Cardiac septum (tissue), 1 donor: Measurements from ENCODE around the gene GPSM1. TPM values are rescaled to one million over a fixed set of nuclear protein-coding genes. Genes with fewer than 3 reads are reported as not detected.

Experiments
- DNase-seq: peaks from one replicate; pipeline ENCODE4 v3.0.0-alpha.2; 2020; ENCODE audit warnings: low spot score
- intact Hi-C: fragments of 100-400 bp; cut with DNase I; formaldehyde crosslinking; loops from one replicate; pipeline ENCODE4 v1.14.0; 2022
- total RNA-seq: library from RNA; stranded (reverse); fragmentation: NEBNext Ultra II Directional; extraction: Animal tissue kit (Norgen Biotek cat#: 25700); gene quantifications from one replicate; pipeline ENCODE4 v1.2.1, GENCODE V29; 2021
- donor health status: DM: no; HTN: no; CAD: no.

The GPSM1 gene
- total RNA-seq, 1 donor from 2014 or later = 35.1 TPM

- DNase-seq = no peak
- intact Hi-C loops = no loop called here
These were observed 51.0 kb downstream of the GPSM1 start for GRCh38 chr9:136378170-136379002.

- intact Hi-C loops = no loop called here
- DNase-seq = no peak
These were observed 51.6 kb downstream of the GPSM1 start for GRCh38 chr9:136379003-136379287.

GRCh38 chr9:136379401-136379800 is 52.1 kb downstream of the GPSM1 start:
- intact Hi-C loops = no loop called here
- no peak for DNase-seq

GRCh38 chr9:136379891-136380290 is 52.6 kb downstream of the GPSM1 start:
- intact Hi-C loops = no loop called here
- DNase-seq = no peak

GRCh38 chr9:136380381-136380780 is 53.0 kb downstream of the GPSM1 start:
- intact Hi-C loops = no loop called here
- no peak for DNase-seq

- intact Hi-C loops = no loop called here
- DNase-seq = no peak
These were observed 54.0 kb downstream of the GPSM1 start for GRCh38 chr9:136381311-136381710.

DNA sequence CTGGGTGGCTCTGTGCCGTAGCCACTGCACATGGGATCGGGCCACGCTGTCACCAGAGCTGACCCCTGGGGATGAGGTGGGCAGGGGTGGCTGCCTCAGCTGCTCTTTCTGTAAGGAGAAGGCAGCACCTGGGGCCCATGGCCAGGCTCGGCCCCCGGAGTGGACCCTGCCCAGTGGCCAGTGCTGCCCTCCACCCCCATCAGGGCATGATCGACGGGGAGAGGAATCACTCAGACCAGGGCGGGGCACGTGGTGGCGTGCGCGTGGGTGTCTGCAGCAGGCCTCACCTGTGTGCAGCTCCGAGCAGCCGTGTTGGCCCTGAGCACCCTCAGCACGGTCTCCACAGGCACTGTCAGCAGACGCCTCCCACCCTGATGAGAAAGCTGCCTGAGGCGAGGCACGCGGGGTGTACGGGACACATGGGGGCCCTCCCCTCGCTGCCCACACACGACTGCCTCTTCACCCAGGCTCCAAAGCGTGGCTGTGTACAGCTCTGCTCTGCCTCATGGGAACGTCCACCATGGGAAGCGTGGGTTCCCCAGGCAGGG is 54.7 kb downstream of the GPSM1 start:
- no peak for DNase-seq
- intact Hi-C loops = no loop called here

DNA sequence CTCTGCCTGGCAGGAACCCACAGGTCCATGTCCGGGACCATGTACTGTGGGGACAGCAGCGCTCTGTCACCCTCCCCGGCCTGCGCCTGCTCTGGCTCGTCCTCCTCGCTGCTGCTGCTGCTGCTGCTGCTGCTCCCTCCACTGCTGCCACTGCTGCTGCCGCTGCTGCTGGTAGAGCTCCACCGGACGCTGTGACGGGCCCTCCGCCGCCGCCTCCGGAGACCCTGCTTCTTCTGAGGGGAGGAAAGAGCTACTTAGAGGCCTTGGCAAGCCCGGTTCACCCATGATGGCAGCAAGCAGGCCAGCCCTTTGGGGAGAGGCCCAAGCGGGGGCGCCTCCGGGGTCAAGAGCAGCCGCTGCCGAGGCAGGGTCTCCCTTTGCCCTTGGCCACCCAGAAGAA is 56.1 kb downstream of the GPSM1 start:
- intact Hi-C loops = no loop called here
- DNase-seq = no peak

GRCh38 chr9:136385015-136385414 is 57.7 kb downstream of the GPSM1 start:
- DNase-seq = no peak
- intact Hi-C loops = no loop called here

DNA sequence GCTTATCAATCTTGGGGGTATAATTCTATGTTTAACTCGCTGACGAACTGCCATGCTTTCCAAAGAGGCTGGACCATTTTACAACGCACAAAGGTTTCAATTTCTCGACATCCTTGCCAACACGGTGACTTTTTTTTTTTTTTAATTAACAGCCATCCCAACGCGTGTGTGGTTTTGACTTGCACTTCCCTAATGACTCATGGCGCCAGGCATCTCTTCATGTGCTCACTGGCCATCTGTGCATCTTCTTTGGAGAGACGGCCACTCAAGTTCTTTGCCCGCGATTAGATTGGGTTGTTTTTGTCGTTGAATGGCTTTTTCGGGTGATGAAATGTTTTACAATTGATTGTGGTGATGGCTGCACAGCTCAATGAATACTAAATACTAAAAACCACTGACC is 58.7 kb downstream of the GPSM1 start:
- no peak for DNase-seq
- intact Hi-C loops = no loop called here

DNA sequence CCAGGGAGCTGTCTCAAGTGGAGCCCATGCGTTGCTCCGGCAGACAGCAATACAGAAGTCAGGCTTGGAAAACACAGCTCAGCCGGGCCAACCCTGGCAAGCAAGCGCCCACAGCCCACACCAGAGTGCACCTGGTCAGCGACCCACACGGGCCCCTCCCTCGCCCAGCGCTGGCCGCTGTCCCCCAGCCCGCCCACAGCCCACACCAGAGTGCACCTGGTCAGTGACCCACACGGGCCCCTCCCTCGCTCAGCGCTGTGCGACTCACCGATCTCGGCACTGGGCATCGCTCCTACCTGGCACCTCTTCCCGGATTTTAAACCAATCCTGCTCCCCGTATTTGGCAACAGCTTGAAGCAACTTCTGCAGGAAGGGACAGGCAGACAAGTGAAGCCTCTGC is 59.9 kb downstream of the GPSM1 start:
- no peak for DNase-seq
- intact Hi-C loops = no loop called here

DNA sequence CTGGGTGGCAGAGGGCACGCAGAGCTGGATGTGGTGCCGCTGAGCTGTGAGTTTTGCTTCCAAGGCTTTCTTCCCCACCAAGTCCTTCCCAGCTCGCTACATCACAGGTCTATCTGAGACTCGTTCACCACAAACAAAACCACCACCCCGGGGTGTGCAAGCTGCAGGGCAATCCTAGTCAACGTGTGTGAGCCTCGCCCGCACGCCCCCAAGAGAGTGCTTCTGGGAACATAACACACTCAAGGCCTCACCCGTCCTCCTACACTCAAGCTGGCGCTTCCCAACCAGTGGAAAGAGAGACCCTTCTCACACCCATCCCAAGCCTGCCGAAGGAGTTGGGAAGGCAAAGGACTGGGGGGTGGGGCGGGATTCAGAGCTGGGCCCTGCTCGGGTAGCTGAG is 62.1 kb downstream of the GPSM1 start:
- intact Hi-C loops = no loop called here
- DNase-seq = no peak

DNA sequence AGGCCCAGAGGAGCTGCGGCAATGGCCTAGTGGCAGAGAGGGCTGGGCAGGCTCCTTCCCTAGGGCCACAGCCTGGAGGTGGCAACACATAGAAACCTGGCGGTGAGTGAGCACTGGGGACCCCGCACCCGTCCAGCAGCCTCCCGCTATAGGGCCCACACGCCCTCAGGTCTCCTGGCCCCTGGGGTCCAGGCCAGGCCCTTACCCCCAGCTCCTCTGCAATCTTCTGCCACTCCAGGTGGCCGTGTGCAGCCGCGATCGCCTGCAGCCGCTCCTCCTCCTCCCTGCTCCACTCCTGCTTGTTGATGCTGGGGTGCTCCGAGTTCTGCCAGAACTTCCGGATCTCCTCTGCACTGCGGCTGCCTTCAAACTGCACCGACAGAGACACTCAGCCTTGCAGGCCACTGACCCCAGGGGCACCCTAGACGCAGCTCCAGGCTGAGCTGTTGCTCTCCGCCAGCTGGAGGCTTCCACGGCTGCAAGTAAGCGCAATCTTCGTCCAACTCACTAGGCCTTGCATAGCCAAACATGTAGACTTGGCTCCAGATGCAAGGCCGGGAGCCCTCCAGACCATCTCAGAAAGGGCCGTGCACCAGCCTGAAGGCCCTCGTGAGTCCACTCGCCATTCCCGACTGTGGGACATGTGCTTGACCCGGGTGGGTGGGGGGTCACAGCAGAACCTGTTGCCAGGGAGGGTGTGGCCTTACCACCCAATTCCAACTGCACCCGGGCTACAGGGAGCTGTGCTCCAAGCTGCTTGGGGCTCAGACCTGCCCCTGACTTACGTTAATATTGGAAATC is 64.6 kb downstream of the GPSM1 start:
- intact Hi-C loops = no loop called here
- no peak for DNase-seq

GRCh38 chr9:136392538-136393449 is 65.5 kb downstream of the GPSM1 start:
- DNase-seq = no peak
- intact Hi-C loops = no loop called here

DNA sequence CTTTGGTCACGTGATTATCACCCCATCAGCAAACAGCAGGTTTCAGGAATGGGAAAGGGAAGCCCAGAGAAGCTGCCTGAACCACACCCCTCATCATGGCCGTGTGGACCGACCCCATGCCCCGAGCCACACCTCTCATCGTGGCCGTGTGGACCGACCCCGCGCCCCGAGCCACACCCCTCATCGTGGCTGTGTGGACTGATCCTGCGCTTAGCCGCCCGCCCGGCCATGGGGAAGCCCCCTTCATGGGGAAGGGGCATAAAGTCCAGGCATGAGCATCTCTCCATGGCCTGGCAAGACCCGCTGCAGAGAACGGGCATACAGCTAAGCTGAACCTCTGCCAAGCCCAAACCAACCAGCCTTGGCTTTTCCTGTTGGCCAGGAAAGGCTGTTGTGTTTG is 66.2 kb downstream of the GPSM1 start:
- intact Hi-C loops = no loop called here
- no peak for DNase-seq

DNA sequence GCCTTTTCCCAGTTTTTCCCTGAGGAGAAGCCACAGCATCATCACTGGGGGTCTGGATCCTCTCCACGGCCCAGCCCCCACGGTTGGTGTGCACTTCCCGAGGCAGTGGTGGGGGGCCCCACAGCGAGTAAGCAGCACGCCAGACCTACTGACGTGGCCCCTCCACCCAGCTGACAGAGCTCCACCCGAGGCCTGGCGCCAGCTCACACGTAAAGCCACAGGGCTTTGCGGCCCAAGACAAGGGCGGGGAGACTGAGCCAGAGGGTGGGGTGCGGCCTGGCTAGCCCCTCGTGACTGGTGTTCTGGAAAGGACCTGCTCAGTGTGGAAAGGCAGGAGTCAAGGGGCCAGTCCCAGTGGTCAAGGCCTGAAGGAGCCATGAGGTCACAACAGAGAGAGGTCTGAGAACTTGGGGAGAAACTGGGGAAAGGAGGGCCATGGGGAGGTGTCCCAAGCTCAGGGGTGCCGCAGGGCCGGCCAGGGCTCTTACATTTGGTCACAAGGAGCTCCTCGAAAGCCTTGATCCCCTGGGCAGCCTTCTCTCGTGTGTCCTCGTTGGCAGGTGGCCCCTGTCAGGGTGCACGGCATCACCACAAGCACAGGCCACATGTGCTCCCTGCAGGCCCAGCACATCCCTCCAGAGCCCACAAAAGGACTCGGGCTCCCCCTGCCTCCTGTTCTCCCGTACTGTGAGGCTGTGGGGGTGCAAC is 67.1 kb downstream of the GPSM1 start:
- intact Hi-C loops = no loop called here
- DNase-seq = no peak

- no peak for DNase-seq
- intact Hi-C loops = no loop called here
These were observed 67.6 kb downstream of the GPSM1 start for GRCh38 chr9:136395020-136395340.

DNA sequence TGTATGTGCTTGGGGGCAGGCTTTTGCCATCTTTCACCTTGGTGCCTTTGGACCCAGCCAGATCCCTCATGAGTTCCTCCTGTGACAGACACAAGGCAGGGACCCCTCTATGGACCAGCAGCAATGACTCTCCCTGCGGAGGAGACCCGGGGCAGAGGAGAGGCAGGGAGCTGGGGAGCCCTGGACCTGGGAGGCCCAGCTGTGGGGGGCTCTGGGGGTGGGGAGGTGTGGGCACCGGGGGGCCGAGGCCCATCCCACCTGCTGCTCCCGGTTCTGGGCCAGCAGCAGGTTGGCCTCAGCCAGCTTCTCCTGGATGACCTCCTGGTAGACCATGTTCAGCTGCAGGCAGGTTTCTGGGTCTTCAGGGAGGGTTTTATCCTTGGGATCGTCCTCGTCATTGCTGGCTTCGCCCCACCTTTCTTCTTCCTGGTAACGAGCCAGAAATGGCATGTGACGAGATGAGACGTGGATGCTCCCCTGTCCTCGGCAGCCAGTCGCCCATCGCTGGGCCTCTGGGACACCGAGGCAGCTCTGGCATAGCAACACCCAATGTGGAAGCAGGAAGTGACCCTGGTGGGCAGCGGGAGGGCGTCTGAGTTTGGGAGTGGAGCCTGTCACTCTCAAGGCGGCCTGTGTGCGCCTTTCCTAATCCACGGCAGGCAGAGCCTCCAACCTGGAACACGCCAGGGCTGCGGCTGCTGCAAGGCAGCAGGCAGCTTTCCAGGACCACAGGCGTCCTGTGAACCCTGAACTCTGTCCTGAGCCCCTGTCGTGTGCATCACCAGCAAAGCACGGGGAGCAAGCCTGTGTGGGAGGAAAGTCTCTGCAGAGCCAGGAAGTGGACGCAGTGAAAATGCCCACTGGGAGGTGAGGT is 68.2 kb downstream of the GPSM1 start:
- intact Hi-C loops = no loop called here
- no peak for DNase-seq

GRCh38 chr9:136396219-136396515 is 68.8 kb downstream of the GPSM1 start:
- no peak for DNase-seq
- intact Hi-C loops = no loop called here
